ENCODE data around the gene ZNF268. TPM values are rescaled to one million over a fixed set of nuclear protein-coding genes. Genes with fewer than 3 reads are reported as not detected.

Gene ZNF268
- 10 to 100 TPM; 18.6 to 19.9 TPM for total RNA-seq

DNA sequence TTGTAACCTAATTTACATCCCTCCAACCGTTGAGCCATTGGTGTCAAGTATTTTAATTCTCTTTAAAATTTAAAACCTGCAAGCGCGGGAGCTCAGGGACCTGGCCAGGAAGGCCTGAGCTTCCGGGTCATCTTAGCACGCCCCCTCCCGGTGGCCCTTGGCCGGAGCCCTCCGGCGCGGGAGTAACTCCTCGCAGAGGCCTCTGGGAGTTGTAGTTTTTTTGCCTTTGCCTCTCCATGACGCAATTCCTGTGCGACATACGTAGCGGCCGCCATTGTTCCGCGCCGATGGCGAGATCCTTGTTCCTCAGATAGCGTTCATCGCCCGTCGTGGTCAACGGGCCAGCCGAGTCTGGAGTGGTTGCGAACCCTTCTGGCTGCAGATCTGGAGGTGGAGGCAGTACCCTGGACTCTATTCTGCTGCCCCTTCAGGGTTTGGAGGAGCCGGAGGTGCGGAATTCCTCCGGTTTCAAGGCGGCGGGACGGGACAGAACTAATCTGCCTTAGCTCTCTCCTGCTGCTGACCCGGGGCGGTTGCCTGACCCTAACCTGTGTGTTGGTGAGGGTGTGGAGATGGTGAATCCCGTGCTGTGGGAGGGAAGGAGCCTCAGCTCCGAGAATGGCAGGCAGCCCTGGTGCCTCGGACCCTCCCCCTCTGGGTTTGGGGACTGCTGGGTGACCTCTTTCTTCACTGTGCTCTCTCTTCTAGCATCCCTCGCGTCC, at the start of gene ZNF268:
Gene ZNF268 (plus strand): TSS at position 258 of the 722 bp plus-strand sequence. CDS start 503 bp downstream, outside the sequence.
- CTCF ChIA-PET = interaction anchor here (0.6 to 1.9 kb wide), 13 partner anchors 10 to 414 kb away, joined by 3 to 12 read pairs (median 4); partner anchors contain the start of genes ZNF10, ZNF26, ZNF84 and ZNF891
- H3K27ac Mint-ChIP-seq = peak within 1 kb of the TSS; percentile 88
- no peaks in the 10 kb centered on the region for H3K27me3 Mint-ChIP-seq
- peaks cover 58% of the 10 kb centered on the region for H3K36me3 Mint-ChIP-seq
- ATAC-seq (peak; percentile 91), DNase-seq (peak; percentile 96)
- H3K9me3 Mint-ChIP-seq (ENCODE audit: low read depth) = peaks cover 38% of the 10 kb centered on the region
- H3K4me3 Mint-ChIP-seq = peak within 1 kb of the TSS; percentile 95
- H3K4me1 Mint-ChIP-seq = peaks cover 17% of the 10 kb centered on the region

DNA sequence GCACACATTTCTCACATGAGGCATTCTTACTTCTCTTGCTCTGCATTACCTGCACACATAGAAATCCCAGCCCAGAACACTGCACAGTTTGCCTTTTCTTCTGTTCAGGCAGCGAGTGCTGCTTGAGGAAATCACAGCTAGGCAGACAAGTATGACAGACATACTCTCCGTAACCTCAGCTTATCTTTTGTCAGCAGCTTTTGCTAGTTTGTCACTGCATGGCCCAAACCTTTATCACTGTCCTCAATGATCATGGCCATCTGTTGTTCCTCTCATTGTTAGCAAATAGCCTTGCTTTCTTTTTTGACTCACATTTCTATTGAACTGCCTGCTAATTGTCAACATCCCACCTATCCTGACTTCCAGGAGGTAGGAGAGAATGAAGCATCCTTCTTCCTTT, 45.5 kb upstream of the ZNF268 start:
- peaks cover 72% of the 10 kb centered on the region for H3K36me3 Mint-ChIP-seq
- DNase-seq = no peak
- H3K27me3 Mint-ChIP-seq = no peaks in the 10 kb centered on the region
- no peak overlapping the region for H3K27ac Mint-ChIP-seq
- ATAC-seq = no peak
- peaks cover 5% of the 10 kb centered on the region for H3K4me1 Mint-ChIP-seq
- peaks cover 52% of the 10 kb centered on the region for H3K9me3 Mint-ChIP-seq (ENCODE audit: low read depth)
- no peak overlapping the region for H3K4me3 Mint-ChIP-seq
- CTCF ChIA-PET = interaction anchor here (1.1 kb wide), 1 partner anchor 45 kb away, joined by 3 read pairs; the partner anchor contains the start of gene ZNF268

DNA sequence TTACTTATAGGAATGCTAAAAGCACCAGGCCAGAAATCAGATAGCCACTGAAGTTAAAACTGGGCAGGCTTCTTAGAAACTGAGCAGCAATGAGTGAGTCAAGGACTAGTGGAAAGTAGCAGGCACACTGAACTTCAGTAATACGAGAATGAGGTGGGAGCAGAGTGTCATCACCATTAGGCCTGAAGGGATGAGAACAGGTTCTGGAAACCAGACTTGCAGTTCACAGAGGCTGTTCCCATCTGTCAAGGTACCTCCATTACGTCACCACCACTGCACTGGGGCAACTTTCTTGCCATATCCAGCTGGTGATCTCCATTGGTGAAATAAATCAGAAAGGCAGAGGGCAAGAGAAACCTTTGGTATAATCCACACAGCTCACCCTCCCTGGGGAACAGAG, 35.3 kb upstream of the ZNF268 start:
- Mint-ChIP-seq H3K4me3 (no peak overlapping the region), H3K4me1 (no peaks in the 10 kb centered on the region), H3K36me3 (peaks cover 72% of the 10 kb centered on the region), H3K27me3 (no peaks in the 10 kb centered on the region), H3K27ac (no peak overlapping the region), H3K9me3 (ENCODE audit: low read depth) (peaks cover 44% of the 10 kb centered on the region)
- no peak for DNase-seq
- CTCF ChIA-PET = no interaction called here
- no peak for ATAC-seq

DNA sequence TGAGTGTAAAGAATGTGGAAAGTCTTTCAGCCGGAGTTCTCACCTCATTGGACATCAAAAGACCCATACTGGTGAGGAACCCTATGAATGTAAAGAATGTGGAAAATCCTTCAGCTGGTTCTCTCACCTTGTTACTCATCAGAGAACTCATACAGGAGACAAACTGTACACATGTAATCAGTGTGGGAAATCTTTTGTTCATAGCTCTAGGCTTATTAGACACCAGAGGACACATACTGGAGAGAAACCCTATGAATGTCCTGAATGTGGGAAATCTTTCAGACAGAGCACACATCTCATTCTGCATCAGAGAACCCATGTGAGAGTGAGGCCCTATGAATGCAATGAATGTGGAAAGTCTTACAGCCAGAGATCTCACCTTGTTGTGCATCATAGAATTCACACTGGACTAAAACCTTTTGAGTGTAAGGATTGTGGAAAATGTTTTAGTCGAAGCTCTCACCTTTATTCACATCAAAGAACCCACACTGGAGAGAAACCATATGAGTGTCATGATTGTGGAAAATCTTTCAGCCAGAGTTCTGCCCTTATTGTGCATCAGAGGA, 25.1 kb upstream of the ZNF268 start:
- no peaks in the 10 kb centered on the region for H3K27me3 Mint-ChIP-seq
- ATAC-seq (no peak), DNase-seq (no peak)
- H3K4me3 Mint-ChIP-seq = no peak overlapping the region
- no peaks in the 10 kb centered on the region for H3K4me1 Mint-ChIP-seq
- H3K9me3 Mint-ChIP-seq (ENCODE audit: low read depth) = peaks cover 67% of the 10 kb centered on the region
- CTCF ChIA-PET = no interaction called here
- peaks cover 65% of the 10 kb centered on the region for H3K36me3 Mint-ChIP-seq
- no peak overlapping the region for H3K27ac Mint-ChIP-seq

DNA sequence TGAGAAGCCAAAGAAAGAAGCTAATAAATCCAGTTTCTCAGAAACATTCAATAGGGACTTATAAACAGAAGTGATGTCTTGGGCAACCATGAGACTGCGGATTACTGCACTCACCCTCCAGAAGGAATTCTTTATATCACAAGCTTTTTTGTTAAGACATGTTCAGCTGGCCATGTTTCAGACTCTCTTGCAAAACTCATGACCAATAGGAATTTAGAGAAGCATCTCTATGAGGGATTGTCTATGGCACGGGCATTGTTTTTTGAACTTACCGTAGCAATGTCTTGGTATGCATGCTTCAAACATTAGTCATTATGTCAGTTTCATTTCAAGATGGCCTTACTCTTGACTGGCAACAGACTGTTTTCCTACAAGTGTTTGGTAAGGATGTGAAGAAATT, 15.5 kb upstream of the ZNF268 start:
- DNase-seq = no peak
- no peaks in the 10 kb centered on the region for H3K4me1 Mint-ChIP-seq
- H3K27ac Mint-ChIP-seq = no peak overlapping the region
- CTCF ChIA-PET = no interaction called here
- peaks cover 5% of the 10 kb centered on the region for H3K36me3 Mint-ChIP-seq
- no peaks in the 10 kb centered on the region for H3K27me3 Mint-ChIP-seq
- ATAC-seq = no peak
- peaks cover 37% of the 10 kb centered on the region for H3K9me3 Mint-ChIP-seq (ENCODE audit: low read depth)
- H3K4me3 Mint-ChIP-seq = no peak overlapping the region

DNA sequence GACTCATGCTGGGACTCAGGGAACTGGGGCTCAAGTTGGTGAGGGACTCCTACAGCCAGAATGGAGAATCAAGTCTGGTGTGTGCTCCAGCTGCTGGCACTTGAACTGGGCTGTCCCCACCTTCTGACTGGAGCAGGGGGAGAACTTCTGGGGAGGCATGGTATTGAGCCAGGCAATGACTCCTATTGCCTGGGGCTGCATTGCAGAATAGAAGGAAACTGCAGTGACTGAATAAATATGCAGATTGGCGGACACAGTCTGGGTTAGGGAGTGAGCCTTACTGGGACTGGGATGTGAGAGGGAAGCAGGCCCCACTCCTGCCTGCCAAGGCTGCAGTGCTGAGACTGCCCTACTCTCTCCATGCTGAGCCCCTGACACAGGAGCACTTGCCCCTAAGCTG, 8.8 kb upstream of the ZNF268 start:
- peaks cover 1% of the 10 kb centered on the region for H3K36me3 Mint-ChIP-seq
- CTCF ChIA-PET = no interaction called here
- no peak overlapping the region for H3K4me3 Mint-ChIP-seq
- peaks cover 33% of the 10 kb centered on the region for H3K9me3 Mint-ChIP-seq (ENCODE audit: low read depth)
- no peak overlapping the region for H3K27ac Mint-ChIP-seq
- ATAC-seq (no peak), DNase-seq (no peak)
- H3K4me1 Mint-ChIP-seq = no peaks in the 10 kb centered on the region
- no peaks in the 10 kb centered on the region for H3K27me3 Mint-ChIP-seq

DNA sequence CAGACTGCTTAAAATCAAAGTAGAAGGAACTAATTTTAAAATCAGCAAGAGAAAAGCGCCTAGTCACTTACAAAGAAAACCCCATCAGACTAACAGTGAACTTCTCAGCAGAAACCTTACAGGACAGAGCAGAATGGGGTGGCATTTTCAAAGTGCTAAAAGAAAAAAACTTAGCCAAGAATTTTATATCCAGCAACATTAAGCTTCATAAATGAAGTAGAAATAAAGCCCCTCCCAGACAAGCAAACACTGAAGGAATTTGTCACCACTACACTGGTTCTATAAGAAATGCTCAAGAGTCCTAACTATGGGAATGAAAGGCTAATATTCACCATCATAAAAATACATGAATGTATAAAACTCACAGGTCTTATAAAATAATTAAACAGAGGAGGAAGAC, 6.4 kb upstream of the ZNF268 start:
- no peak for ATAC-seq
- no peak overlapping the region for H3K27ac Mint-ChIP-seq
- H3K27me3 Mint-ChIP-seq = no peaks in the 10 kb centered on the region
- no peak overlapping the region for H3K4me3 Mint-ChIP-seq
- no peaks in the 10 kb centered on the region for H3K4me1 Mint-ChIP-seq
- H3K9me3 Mint-ChIP-seq (ENCODE audit: low read depth) = peaks cover 32% of the 10 kb centered on the region
- CTCF ChIA-PET = no interaction called here
- no peak for DNase-seq
- H3K36me3 Mint-ChIP-seq = peaks cover 6% of the 10 kb centered on the region

DNA sequence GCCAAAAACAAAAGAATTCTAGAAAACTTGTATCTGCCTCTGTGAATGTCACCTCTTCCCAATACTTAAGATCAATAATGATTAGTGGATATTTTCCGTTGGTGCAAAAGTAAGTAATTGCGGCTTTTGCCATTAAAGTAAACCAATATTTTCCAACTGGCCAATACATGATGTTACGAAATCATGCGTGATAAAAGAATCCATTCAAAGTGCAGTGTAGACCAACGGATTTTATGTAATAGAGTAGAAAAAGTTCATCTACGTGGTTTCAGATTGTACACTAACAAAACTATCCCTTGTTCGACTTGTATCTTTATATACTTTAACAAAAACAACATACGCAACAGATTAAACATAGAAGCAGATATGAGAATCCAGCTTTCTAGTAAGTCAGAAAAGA, 626 bp upstream of the ZNF268 start:
- Mint-ChIP-seq H3K27ac (no peak overlapping the region), H3K36me3 (peaks cover 52% of the 10 kb centered on the region), H3K4me3 (no peak overlapping the region), H3K4me1 (peaks cover 17% of the 10 kb centered on the region), H3K27me3 (no peaks in the 10 kb centered on the region), H3K9me3 (ENCODE audit: low read depth) (peaks cover 44% of the 10 kb centered on the region)
- CTCF ChIA-PET = interaction anchor here (0.7 to 1.9 kb wide), 11 partner anchors 11 to 368 kb away, joined by 3 to 12 read pairs (median 4); partner anchors contain the start of genes ZNF10, ZNF26, ZNF84 and ZNF891
- no peak for ATAC-seq
- no peak for DNase-seq

DNA sequence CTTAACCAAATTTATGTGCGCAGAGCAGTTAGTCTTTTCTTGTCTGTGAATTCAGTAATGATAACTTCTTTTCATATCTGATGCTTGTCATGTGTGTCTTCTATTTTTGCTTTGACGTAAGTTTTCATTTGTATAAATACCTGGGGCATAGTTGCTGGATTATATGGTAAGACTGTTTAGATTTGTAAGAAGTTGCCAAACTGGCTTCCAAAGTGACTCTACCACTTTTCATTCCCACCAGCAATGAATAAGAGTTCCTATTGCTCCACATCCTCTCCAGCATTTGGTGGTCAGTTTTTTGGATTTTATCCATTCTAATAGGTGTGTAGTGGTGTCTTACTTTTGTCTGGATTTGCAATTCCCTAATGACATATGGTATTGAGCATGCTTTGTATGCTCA, 8.9 kb downstream of the ZNF268 start:
- Mint-ChIP-seq H3K27ac (no peak overlapping the region), H3K9me3 (ENCODE audit: low read depth) (peaks cover 53% of the 10 kb centered on the region), H3K36me3 (peaks cover 98% of the 10 kb centered on the region), H3K4me3 (no peak overlapping the region), H3K27me3 (no peaks in the 10 kb centered on the region), H3K4me1 (no peaks in the 10 kb centered on the region)
- no peak for ATAC-seq
- CTCF ChIA-PET = no interaction called here
- DNase-seq = no peak

DNA sequence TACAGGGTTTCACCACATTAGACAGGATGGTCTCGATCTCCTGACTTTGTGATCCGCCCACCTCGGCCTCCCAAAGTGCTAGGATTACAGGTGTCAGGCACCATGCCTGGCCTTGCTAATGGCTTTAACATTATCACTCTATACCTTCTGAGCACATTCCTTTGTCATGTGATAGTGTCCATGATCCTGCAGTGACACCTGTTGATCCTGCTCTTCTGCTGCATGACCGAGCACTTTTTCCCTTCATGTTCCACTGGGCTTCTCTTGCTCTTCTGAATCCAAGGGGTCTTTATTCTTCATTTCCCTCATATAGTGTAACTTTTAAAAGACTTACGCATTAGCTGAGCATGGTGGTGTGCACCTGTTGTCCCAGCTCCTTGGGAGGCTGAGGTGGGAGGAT, 11.6 kb downstream of the ZNF268 start:
- CTCF ChIA-PET = no interaction called here
- no peaks in the 10 kb centered on the region for H3K4me1 Mint-ChIP-seq
- ATAC-seq (no peak), DNase-seq (no peak)
- no peak overlapping the region for H3K4me3 Mint-ChIP-seq
- H3K27me3 Mint-ChIP-seq = no peaks in the 10 kb centered on the region
- H3K27ac Mint-ChIP-seq = no peak overlapping the region
- peaks cover 89% of the 10 kb centered on the region for H3K36me3 Mint-ChIP-seq
- peaks cover 41% of the 10 kb centered on the region for H3K9me3 Mint-ChIP-seq (ENCODE audit: low read depth)

DNA sequence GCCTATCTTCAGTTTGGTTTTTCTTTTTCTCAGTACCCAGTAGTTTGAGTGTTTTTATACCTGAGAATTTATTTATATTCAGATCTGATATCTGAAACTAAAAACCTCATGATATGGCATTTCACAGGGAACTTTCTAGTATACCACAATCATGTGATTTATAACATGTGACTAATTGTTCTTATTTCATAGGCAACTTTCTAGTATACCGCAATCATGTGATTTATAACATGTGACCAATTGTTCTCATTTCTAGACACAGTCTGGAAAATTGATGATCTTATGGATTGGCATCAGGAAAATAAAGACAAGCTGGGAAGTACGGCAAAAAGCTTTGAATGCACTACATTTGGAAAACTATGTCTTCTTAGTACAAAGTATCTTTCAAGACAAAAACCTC, 20.6 kb downstream of the ZNF268 start:
- Mint-ChIP-seq H3K27me3 (no peaks in the 10 kb centered on the region), H3K4me3 (no peak overlapping the region)
- no peak for ATAC-seq

DNA sequence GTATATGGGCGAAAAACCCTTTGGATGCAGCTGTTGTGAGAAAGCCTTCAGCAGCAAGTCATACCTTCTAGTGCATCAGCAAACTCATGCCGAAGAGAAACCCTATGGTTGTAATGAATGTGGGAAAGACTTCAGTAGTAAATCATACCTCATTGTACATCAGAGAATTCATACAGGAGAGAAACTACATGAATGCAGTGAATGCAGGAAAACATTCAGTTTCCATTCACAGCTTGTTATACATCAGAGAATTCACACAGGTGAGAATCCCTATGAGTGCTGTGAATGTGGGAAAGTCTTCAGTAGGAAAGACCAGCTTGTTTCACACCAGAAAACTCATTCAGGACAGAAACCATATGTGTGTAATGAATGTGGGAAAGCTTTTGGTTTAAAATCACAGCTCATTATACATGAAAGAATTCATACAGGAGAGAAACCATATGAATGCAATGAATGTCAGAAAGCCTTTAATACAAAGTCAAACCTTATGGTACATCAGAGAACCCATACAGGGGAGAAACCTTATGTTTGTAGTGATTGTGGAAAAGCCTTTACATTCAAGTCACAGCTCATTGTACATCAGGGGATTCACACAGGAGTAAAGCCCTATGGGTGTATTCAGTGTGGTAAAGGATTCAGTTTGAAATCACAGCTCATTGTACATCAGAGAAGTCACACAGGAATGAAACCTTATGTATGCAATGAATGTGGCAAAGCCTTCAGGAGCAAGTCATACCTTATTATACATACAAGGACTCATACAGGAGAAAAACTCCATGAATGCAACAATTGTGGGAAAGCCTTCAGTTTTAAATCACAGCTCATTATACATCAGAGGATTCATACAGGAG, 21.4 kb downstream of the ZNF268 start:
- no peak overlapping the region for H3K27ac Mint-ChIP-seq

More for the DNA sequence above, 20.6 kb downstream of the ZNF268 start:
- CTCF ChIA-PET = no interaction called here
- DNase-seq = no peak
- H3K4me1 Mint-ChIP-seq = no peaks in the 10 kb centered on the region
- no peak overlapping the region for H3K27ac Mint-ChIP-seq
- H3K9me3 Mint-ChIP-seq (ENCODE audit: low read depth) = peaks cover 51% of the 10 kb centered on the region
- peaks cover 62% of the 10 kb centered on the region for H3K36me3 Mint-ChIP-seq

More for the DNA sequence above, 21.4 kb downstream of the ZNF268 start:
- no peak for DNase-seq
- Mint-ChIP-seq H3K9me3 (ENCODE audit: low read depth) (peaks cover 56% of the 10 kb centered on the region), H3K4me1 (no peaks in the 10 kb centered on the region), H3K36me3 (peaks cover 59% of the 10 kb centered on the region), H3K4me3 (no peak overlapping the region), H3K27me3 (no peaks in the 10 kb centered on the region)
- no peak for ATAC-seq
- CTCF ChIA-PET = interaction anchor here (0.7 kb wide), 1 partner anchor 165 kb away, joined by 3 read pairs; no protein-coding TSS in a partner anchor
